IPS-18c (cell line): ENCODE data around the gene CCDC137.
"Not testable (repeated sequence)": the region's sequence is repeated elsewhere in the genome, so short reads cannot be mapped to it uniquely, and the experiment has no call there.

Experiments
- H3K4me3 ChIP-seq: 2 replicates; pipeline ENCODE4 v1.7.0; 2013; ENCODE audit warnings: low read depth, mild to moderate bottlenecking, low read length, moderate library complexity; ENCODE audit not compliant: insufficient read depth
- H3K9me3 ChIP-seq: one replicate; pipeline ENCODE4 v1.6.1; 2013; ENCODE audit warnings: mild to moderate bottlenecking, low read length, moderate library complexity; ENCODE audit not compliant: control insufficient read depth, insufficient read depth

Gene CCDC137

GRCh38 chr17:81667754-81668153, 1.2 kb downstream of the CCDC137 start:
- Histone ChIP-seq H3K4me3 (no peak overlapping the region; the same call in 1 of the 2 replicates), H3K9me3 (peaks cover 3% of the 10 kb centered on the region)

GRCh38 chr17:81672504-81672903, 6.0 kb downstream of the CCDC137 start:
- no peaks in the 10 kb centered on the region for H3K9me3 ChIP-seq
- no peak overlapping the region for H3K4me3 ChIP-seq

- H3K9me3 ChIP-seq = no peaks in the 10 kb centered on the region
- no peak overlapping the region for H3K4me3 ChIP-seq
These were observed 6.4 kb downstream of the CCDC137 start for GRCh38 chr17:81672954-81673353.

GRCh38 chr17:81673561-81674258, 7.2 kb downstream of the CCDC137 start:
- no peak overlapping the region for H3K4me3 ChIP-seq
- H3K9me3 ChIP-seq = no peaks in the 10 kb centered on the region

- not testable (repeated sequence) for H3K4me3 ChIP-seq, H3K9me3 ChIP-seq
These were observed 9.1 kb downstream of the CCDC137 start for GRCh38 chr17:81675515-81676221.

GRCh38 chr17:81676906-81677305, 10.4 kb downstream of the CCDC137 start:
- Histone ChIP-seq H3K9me3 (no peaks in the 10 kb centered on the region), H3K4me3 (no peak overlapping the region)

GRCh38 chr17:81680150-81680549, 13.6 kb downstream of the CCDC137 start:
- H3K4me3 ChIP-seq = no peak overlapping the region
- H3K9me3 ChIP-seq = peaks cover 2% of the 10 kb centered on the region

- no peak overlapping the region for H3K4me3 ChIP-seq
- peaks cover 2% of the 10 kb centered on the region for H3K9me3 ChIP-seq
These were observed 15.1 kb downstream of the CCDC137 start for GRCh38 chr17:81681672-81682071.

- H3K9me3 ChIP-seq = peaks cover 2% of the 10 kb centered on the region
- peak overlapping the region; percentile 98 for H3K4me3 ChIP-seq
These were observed 16.1 kb downstream of the CCDC137 start for GRCh38 chr17:81682565-81683207.

- Histone ChIP-seq H3K9me3 (peaks cover 2% of the 10 kb centered on the region), H3K4me3 (peak overlapping the region; percentile 98)
These were observed 16.7 kb downstream of the CCDC137 start for GRCh38 chr17:81683208-81683583.

GRCh38 chr17:81683584-81684441, 17.3 kb downstream of the CCDC137 start, which contains the start of the genes ARL16 and HGS:
Gene ARL16, minus strand, starts transcription at chr17:81683797. Its CDS starts 44 bp downstream, at chr17:81683753.
Gene HGS, plus strand, starts transcription at chr17:81684011. Its CDS starts 56 bp downstream, at chr17:81684067.
- Histone ChIP-seq H3K4me3 (peak within 1 kb of the TSS; percentile 98), H3K9me3 (peaks cover 2% of the 10 kb centered on the region)

- peak overlapping the region; percentile 92 for H3K4me3 ChIP-seq
- peaks cover 2% of the 10 kb centered on the region for H3K9me3 ChIP-seq
These were observed 17.9 kb downstream of the CCDC137 start for GRCh38 chr17:81684442-81684911.

- Histone ChIP-seq H3K9me3 (peaks cover 2% of the 10 kb centered on the region), H3K4me3 (0 out of 2 replicates have a peak overlapping the region, but pooled peaks have one; percentile 92)
These were observed 18.6 kb downstream of the CCDC137 start for GRCh38 chr17:81685108-81685507.

GRCh38 chr17:81686614-81687013, 20.1 kb downstream of the CCDC137 start:
- peaks cover 2% of the 10 kb centered on the region for H3K9me3 ChIP-seq
- no peak overlapping the region for H3K4me3 ChIP-seq

GRCh38 chr17:81687770-81688541, 21.4 kb downstream of the CCDC137 start:
- Histone ChIP-seq H3K9me3 (peaks cover 2% of the 10 kb centered on the region), H3K4me3 (no peak overlapping the region)

GRCh38 chr17:81688616-81689015, 22.1 kb downstream of the CCDC137 start:
- H3K4me3 ChIP-seq = no peak overlapping the region

More at GRCh38 chr17:81688616-81689015, 22.1 kb downstream of the CCDC137 start:
- H3K9me3 ChIP-seq = peaks cover 2% of the 10 kb centered on the region
